Coronary artery (tissue), 2 donors: ENCODE measurements around the gene TMA7.

ENCODE experiments used
- DNase-seq: peaks from one replicate; pipeline ENCODE4 v3.0.0-alpha.2; 2017; ENCODE audit warnings: low spot score
- H3K27ac ChIP-seq, 2 donors: fragments of 200-600 bp; sonication (generic); one replicate each; pipeline ENCODE4 v1.5.1; 2016 to 2019
- H3K4me3 ChIP-seq: fragments of 200-600 bp; sonication (generic); 2 replicates; pipeline ENCODE4 v1.5.1; 2016; ENCODE audit warnings: mild to moderate bottlenecking, moderate library complexity
- CTCF ChIP-seq: fragments of 200-600 bp; sonication (generic); IDR thresholded peaks from one replicate; pipeline ENCODE4 v1.5.1; 2019; ENCODE audit warnings: antibody characterized with exemption

The TMA7 gene

GRCh38 chr3:48464713-48465221, 24.7 kb downstream of the TMA7 start:
- no peak for DNase-seq

GRCh38 chr3:48465237-48465530, 25.1 kb downstream of the TMA7 start:
- DNase-seq: no peak
- H3K27ac ChIP-seq: peak overlapping the region; percentile 96 to 100
- no peak overlapping the region for H3K4me3 ChIP-seq
- TF ChIP-seq CTCF: no peak

More at GRCh38 chr3:48464713-48465221, 24.7 kb downstream of the TMA7 start:
- Histone ChIP-seq H3K27ac (peak overlapping the region; percentile 96 to 100), H3K4me3 (no peak overlapping the region)
- TF ChIP-seq CTCF: no peak

- DNase-seq: peak; percentile 100
- Histone ChIP-seq H3K27ac (peak overlapping the region; percentile 96 to 100), H3K4me3 (peak overlapping the region; percentile 75)
- TF ChIP-seq CTCF: peak; percentile 74
Measured at GRCh38 chr3:48465531-48466378, 25.7 kb downstream of the TMA7 start.

GRCh38 chr3:48466386-48467109, 26.5 kb downstream of the TMA7 start:
- DNase-seq: no peak
- no peak for TF ChIP-seq CTCF
- peak overlapping the region; percentile 96 to 100 for H3K27ac ChIP-seq
- H3K4me3 ChIP-seq: peak overlapping the region; percentile 75

- DNase-seq: no peak
- peak overlapping the region; percentile 96 to 100 for H3K27ac ChIP-seq
- TF ChIP-seq CTCF: no peak
- H3K4me3 ChIP-seq: peak overlapping the region; percentile 75
Measured at GRCh38 chr3:48467110-48467454, 27.0 kb downstream of the TMA7 start.

- no peak for TF ChIP-seq CTCF
- no peak for DNase-seq
- H3K4me3 ChIP-seq: peak overlapping the region; percentile 75
- peak overlapping the region; percentile 96 to 100 for H3K27ac ChIP-seq
Measured at GRCh38 chr3:48467473-48468267, 27.6 kb downstream of the TMA7 start.
